Progenitor cell of endocrine pancreas (in vitro differentiated cells): Measurements from ENCODE around the gene ENPP1. TPM values are rescaled to one million over a fixed set of nuclear protein-coding genes. Genes with fewer than 3 reads are reported as not detected.

Source experiments
- DNase-seq: peaks from one replicate; pipeline ENCODE4 v3.0.0; 2021; ENCODE audit warnings: low spot score; ENCODE audit not compliant: unreplicated experiment
- H3K27ac Mint-ChIP-seq: 2 replicates; pipeline ENCODE4 v1.8.0; 2021; ENCODE audit warnings: mild to moderate bottlenecking, moderate library complexity, mixed read lengths
- H3K27me3 Mint-ChIP-seq: 2 replicates; pipeline ENCODE4 v1.8.0; 2021; ENCODE audit warnings: mixed read lengths
- H3K36me3 Mint-ChIP-seq: 2 replicates; pipeline ENCODE4 v1.8.0; 2022; ENCODE audit warnings: mixed read lengths; ENCODE audit not compliant: insufficient read depth
- H3K4me1 Mint-ChIP-seq: 2 replicates; pipeline ENCODE4 v1.8.0; 2021; ENCODE audit warnings: low read depth, mixed read lengths
- H3K4me3 Mint-ChIP-seq: 2 replicates; pipeline ENCODE4 v1.8.0; 2021; ENCODE audit warnings: low read depth, mild to moderate bottlenecking, moderate library complexity, mixed read lengths
- H3K9me3 Mint-ChIP-seq: 2 replicates; pipeline ENCODE4 v1.8.0; 2021; ENCODE audit warnings: low read depth, mixed read lengths
- total RNA-seq: library from RNA; stranded (reverse); gene quantifications from 2 replicates; pipeline ENCODE4 v1.2.1, GENCODE V29; 2021
- TF ChIP-seq, protein P1 (sequence below): fragments of 200-600 bp; sonication (generic); IDR thresholded peaks from one replicate; pipeline ENCODE4 v1.5.0; 2021; ENCODE audit warnings: antibody characterized with exemption, mild to moderate bottlenecking; ENCODE audit not compliant: unreplicated experiment

Gene ENPP1
- total RNA-seq, 1 donor from 2014 or later, result 2.4 TPM

DNA sequence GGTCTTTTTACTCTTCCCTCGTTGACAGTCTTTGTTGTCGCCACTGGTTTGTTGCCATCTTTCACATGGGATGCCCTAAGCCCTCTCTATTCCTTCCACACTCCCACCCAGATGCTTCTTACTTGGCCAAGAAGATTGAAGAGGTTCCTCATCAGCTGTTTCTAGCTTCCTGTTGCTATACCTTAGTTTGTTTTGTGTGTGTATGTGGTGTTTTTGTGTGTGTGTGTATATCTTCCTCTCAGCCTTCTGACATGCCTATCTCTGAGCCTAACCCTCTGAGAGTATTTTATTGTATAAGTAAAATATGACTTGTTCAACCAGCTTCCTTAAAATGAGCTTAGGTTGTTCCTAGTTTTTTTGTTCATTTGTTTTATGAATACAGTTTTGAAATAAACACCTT is 35.9 kb downstream of the ENPP1 start:
- Mint-ChIP-seq H3K4me1 (no peaks in the 10 kb centered on the region), H3K36me3 (no peaks in the 10 kb centered on the region), H3K27ac (no peak overlapping the region), H3K9me3 (no peaks in the 10 kb centered on the region), H3K27me3 (peaks cover 2% of the 10 kb centered on the region), H3K4me3 (no peak overlapping the region)
- TF ChIP-seq, protein P1, sequence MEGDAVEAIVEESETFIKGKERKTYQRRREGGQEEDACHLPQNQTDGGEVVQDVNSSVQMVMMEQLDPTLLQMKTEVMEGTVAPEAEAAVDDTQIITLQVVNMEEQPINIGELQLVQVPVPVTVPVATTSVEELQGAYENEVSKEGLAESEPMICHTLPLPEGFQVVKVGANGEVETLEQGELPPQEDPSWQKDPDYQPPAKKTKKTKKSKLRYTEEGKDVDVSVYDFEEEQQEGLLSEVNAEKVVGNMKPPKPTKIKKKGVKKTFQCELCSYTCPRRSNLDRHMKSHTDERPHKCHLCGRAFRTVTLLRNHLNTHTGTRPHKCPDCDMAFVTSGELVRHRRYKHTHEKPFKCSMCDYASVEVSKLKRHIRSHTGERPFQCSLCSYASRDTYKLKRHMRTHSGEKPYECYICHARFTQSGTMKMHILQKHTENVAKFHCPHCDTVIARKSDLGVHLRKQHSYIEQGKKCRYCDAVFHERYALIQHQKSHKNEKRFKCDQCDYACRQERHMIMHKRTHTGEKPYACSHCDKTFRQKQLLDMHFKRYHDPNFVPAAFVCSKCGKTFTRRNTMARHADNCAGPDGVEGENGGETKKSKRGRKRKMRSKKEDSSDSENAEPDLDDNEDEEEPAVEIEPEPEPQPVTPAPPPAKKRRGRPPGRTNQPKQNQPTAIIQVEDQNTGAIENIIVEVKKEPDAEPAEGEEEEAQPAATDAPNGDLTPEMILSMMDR, result no peak
- DNase-seq, result no peak

DNA sequence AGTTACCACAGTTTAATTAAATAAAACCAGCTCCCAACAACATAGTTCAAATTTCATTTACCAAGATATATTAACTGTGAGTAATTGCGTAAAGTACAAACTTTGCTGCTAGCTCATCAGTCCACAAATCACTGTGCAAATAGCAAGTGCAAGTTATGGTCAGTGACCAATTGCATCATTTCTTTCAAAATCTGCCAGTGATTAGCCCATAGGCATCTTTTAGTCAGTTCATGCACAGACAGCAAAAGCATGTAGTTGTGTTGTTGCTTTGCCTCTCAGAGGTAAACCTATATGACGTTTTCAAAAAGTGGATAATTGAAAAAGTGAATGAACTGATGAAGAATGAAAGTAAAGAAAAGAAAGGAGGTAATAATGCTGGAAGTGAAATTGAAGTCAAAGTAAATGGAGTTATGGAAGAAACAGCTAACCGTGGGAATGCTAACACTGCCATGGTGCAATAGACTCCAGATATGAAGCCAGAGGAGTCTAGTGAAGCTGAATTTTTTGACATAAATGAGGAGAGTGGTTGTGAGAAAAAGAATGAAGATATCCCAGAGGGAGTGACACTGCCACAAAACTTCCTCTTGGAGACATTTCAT is 36.5 kb downstream of the ENPP1 start:
- Mint-ChIP-seq H3K27me3 (peaks cover 2% of the 10 kb centered on the region), H3K9me3 (no peaks in the 10 kb centered on the region), H3K27ac (no peak overlapping the region), H3K36me3 (no peaks in the 10 kb centered on the region), H3K4me1 (no peaks in the 10 kb centered on the region), H3K4me3 (no peak overlapping the region)
- TF ChIP-seq, protein P1, result no peak
- no peak for DNase-seq

DNA sequence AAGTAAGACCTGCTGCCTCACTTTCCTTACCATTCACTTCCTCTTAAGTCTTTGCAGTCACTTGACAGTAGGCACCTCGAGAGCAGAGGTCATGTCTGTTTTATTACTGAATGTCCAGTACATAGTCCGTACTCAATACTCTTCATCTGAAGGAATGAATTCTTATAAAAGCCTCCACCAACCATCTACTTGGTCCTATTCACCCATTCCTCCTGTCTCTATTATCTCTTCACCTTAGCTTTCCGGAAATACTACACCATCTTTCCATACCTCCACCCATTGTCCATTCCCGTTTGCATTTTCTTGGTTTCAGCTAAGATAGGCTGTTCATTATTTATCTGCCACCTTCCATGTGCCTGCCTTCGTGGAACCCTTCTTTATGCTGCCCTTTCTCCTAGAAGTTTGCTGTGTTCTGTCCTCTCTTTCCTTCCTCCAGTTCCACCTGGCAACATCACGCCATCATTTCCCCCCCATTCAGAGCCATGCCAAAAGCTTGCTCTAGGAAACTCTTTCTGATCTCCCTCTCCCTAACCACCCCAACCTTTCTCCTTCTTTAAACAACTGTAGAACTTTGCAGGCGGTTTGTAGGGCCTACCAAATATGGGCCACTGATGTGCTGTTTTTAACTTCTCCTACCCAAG is 38.3 kb downstream of the ENPP1 start:
- H3K27me3 Mint-ChIP-seq, result peaks cover 2% of the 10 kb centered on the region
- H3K4me3 Mint-ChIP-seq, result no peak overlapping the region
- H3K4me1 Mint-ChIP-seq, result no peaks in the 10 kb centered on the region
- H3K36me3 Mint-ChIP-seq, result no peaks in the 10 kb centered on the region
- no peak for DNase-seq
- no peaks in the 10 kb centered on the region for H3K9me3 Mint-ChIP-seq
- TF ChIP-seq, protein P1, result no peak
- H3K27ac Mint-ChIP-seq, result no peak overlapping the region

DNA sequence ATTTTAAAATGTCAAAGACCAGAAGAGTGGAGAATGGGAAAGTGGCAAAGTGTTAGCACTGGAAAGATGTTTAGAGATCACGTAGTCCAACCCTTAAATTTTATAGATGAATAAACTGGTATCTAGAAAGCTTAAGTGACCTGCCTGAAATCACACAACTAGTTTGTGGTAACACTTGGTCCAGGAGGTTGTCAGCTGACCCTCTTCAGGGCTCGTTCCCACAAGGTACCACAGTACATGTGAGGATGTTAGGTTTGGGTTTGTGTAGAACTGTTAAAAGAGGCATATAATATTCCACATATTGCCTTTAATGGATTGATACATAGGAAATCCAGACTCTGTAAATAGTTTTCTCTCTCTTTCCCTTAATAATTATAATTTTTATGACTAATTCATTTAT is 39.1 kb downstream of the ENPP1 start:
- DNase-seq, result no peak
- Mint-ChIP-seq H3K9me3 (no peaks in the 10 kb centered on the region), H3K4me3 (no peak overlapping the region), H3K27ac (no peak overlapping the region), H3K4me1 (no peaks in the 10 kb centered on the region), H3K36me3 (no peaks in the 10 kb centered on the region), H3K27me3 (peaks cover 2% of the 10 kb centered on the region)
- TF ChIP-seq, protein P1, result no peak

DNA sequence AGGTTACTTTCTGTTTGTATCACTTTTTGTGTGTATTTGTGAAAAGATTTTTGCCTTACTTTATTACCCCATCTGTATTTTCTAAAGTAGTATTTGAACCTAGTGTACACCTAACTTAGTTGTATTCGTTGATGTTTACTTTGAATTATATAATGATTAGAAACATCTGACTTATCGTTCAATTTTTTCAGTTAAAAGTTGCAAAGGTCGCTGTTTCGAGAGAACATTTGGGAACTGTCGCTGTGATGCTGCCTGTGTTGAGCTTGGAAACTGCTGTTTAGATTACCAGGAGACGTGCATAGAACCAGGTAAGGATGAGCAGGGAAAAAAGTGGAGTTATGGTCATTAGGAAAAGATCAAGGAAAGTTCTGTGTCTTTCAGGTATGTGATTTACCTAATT is 42.0 kb downstream of the ENPP1 start:
- no peaks in the 10 kb centered on the region for H3K27me3 Mint-ChIP-seq
- H3K4me3 Mint-ChIP-seq, result no peak overlapping the region
- DNase-seq, result no peak
- H3K9me3 Mint-ChIP-seq, result no peaks in the 10 kb centered on the region
- no peak overlapping the region for H3K27ac Mint-ChIP-seq
- TF ChIP-seq, protein P1, result no peak
- H3K36me3 Mint-ChIP-seq, result no peaks in the 10 kb centered on the region
- no peaks in the 10 kb centered on the region for H3K4me1 Mint-ChIP-seq
